ENCODE measurements around the gene ICAM2.

ICAM2 gene

DNA sequence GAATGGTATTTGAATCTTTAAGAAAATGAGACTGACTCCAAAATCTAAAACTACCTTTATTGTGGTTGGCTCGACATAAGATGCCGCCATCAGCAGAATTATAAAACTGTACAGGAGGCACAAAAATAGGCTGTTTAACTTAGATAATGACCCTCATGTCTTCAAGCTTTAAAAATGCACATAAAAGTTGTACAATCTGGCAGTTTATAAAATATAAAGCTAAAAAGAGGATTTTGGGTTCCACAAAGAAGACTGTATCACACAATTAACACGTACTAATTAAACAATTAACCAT, 18.6 kb upstream of the ICAM2 start:
- Histone ChIP-seq H3K79me2 (ENCODE audit: insufficient read depth, low read length) (no peaks in the 10 kb centered on the region), H3K9me2 (replicated peaks; ENCODE audit: insufficient read depth, low read length) (no peaks in the 10 kb centered on the region), H3K27ac (ENCODE audit: low read depth, low read length) (no peak overlapping the region), H3K9ac (ENCODE audit: low read length) (no peak overlapping the region), H3K4me3 (ENCODE audit: insufficient read depth, low read length, poor library complexity, severe bottlenecking) (no peak overlapping the region), H2AFZ (ENCODE audit: low read depth, low read length, severe bottlenecking) (no peak overlapping the region), H4K20me1 (ENCODE audit: low read depth, low read length) (no peaks in the 10 kb centered on the region), H3K4me2 (ENCODE audit: low read depth, low read length, poor library complexity, severe bottlenecking) (no peak overlapping the region), H3K9me3 (ENCODE audit: insufficient read depth, low read length) (no peaks in the 10 kb centered on the region), H3K36me3 (ENCODE audit: low read length) (no peaks in the 10 kb centered on the region), H3F3A (ENCODE audit: insufficient read depth) (no peaks in the 10 kb centered on the region), H3K27me3 (ENCODE audit: low read length) (no peaks in the 10 kb centered on the region)
- TF ChIP-seq, protein P1, sequence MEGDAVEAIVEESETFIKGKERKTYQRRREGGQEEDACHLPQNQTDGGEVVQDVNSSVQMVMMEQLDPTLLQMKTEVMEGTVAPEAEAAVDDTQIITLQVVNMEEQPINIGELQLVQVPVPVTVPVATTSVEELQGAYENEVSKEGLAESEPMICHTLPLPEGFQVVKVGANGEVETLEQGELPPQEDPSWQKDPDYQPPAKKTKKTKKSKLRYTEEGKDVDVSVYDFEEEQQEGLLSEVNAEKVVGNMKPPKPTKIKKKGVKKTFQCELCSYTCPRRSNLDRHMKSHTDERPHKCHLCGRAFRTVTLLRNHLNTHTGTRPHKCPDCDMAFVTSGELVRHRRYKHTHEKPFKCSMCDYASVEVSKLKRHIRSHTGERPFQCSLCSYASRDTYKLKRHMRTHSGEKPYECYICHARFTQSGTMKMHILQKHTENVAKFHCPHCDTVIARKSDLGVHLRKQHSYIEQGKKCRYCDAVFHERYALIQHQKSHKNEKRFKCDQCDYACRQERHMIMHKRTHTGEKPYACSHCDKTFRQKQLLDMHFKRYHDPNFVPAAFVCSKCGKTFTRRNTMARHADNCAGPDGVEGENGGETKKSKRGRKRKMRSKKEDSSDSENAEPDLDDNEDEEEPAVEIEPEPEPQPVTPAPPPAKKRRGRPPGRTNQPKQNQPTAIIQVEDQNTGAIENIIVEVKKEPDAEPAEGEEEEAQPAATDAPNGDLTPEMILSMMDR (IDR thresholded peaks at IDR 0.05; ENCODE audit: insufficient read depth, low read length, poor library complexity, severe bottlenecking), result no peak
- TF ChIP-seq EZH2phosphoT487 (conservative IDR thresholded peaks at IDR 0.05; ENCODE audit: low read length), result no peak

DNA sequence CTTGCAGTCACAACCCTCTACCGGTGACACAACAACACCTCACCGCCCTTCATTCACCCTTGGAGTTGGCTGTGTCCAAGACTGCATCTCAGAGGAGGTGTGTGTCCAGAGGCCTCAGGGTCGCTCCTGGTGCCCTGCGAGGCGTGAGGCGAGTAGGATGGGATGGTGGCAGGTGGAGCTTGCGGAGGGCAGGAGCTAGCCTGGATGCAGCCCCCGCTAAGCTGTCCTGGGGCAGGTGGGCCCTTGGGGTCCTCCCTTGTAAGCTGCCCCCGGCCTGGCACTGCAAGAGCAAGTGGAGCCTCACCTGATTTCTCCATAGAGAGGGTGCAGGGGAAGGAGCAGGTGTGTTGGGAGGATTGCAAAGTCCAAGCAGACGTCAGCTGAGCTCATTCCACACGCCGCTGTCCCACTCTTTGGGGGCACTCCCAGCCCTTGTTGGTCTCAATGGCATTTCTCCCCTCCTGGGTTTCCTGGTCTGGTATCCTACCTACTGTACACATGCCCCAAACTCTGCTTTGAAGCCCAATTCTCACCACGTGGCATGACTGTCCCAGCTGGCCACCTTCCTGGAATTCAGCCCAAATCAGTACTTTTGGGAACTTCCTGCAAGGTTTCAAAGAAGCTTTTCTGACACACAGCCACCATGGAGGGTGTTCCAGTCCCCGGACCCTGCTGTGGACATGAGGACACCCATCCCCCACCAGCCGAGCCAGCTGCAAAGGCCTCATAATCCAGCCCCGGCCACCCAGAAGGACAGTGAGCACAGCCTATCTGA, 18.1 kb upstream of the ICAM2 start:
- no peaks in the 10 kb centered on the region for H3F3A ChIP-seq (ENCODE audit: insufficient read depth)
- no peaks in the 10 kb centered on the region for H3K27me3 ChIP-seq (ENCODE audit: low read length)
- no peak overlapping the region for H3K27ac ChIP-seq (ENCODE audit: low read depth, low read length)
- H3K9ac ChIP-seq (ENCODE audit: low read length), result no peak overlapping the region
- H3K9me3 ChIP-seq (ENCODE audit: insufficient read depth, low read length), result no peaks in the 10 kb centered on the region
- no peaks in the 10 kb centered on the region for H3K36me3 ChIP-seq (ENCODE audit: low read length)
- H4K20me1 ChIP-seq (ENCODE audit: low read depth, low read length), result no peaks in the 10 kb centered on the region
- H3K4me2 ChIP-seq (ENCODE audit: low read depth, low read length, poor library complexity, severe bottlenecking), result no peak overlapping the region
- no peak overlapping the region for H3K4me3 ChIP-seq (ENCODE audit: insufficient read depth, low read length, poor library complexity, severe bottlenecking)
- H3K9me2 ChIP-seq (replicated peaks; ENCODE audit: insufficient read depth, low read length), result no peaks in the 10 kb centered on the region
- no peak for TF ChIP-seq EZH2phosphoT487 (conservative IDR thresholded peaks at IDR 0.05; ENCODE audit: low read length)
- TF ChIP-seq, protein P1 (IDR thresholded peaks at IDR 0.05; ENCODE audit: insufficient read depth, low read length, poor library complexity, severe bottlenecking), result no peak
- no peak overlapping the region for H2AFZ ChIP-seq (ENCODE audit: low read depth, low read length, severe bottlenecking)
- no peaks in the 10 kb centered on the region for H3K79me2 ChIP-seq (ENCODE audit: insufficient read depth, low read length)

DNA sequence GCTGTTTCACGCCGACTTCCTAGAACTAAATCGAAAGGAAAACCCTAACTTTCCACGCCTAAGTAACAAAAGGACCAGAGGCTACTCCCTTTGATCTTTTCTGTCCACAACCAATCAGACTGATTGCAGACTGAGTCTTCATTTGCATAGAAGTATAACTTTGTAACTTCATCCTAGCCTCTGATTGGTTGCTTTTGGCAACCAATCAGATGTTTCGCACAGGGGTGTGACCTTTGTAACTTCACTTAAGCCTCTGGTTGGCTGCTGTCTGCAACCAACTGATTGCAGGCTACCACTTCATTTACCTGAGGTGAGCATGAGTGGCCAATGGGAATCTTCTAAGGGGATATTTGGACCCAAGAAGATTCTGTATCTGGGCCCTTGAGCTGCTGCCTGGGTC, 17.4 kb upstream of the ICAM2 start:
- Histone ChIP-seq H3K9ac (ENCODE audit: low read length) (no peak overlapping the region), H3K4me2 (ENCODE audit: low read depth, low read length, poor library complexity, severe bottlenecking) (no peak overlapping the region), H3K9me3 (ENCODE audit: insufficient read depth, low read length) (no peaks in the 10 kb centered on the region), H3K27ac (ENCODE audit: low read depth, low read length) (no peak overlapping the region), H3K36me3 (ENCODE audit: low read length) (no peaks in the 10 kb centered on the region), H3K4me3 (ENCODE audit: insufficient read depth, low read length, poor library complexity, severe bottlenecking) (no peak overlapping the region), H4K20me1 (ENCODE audit: low read depth, low read length) (no peaks in the 10 kb centered on the region), H3F3A (ENCODE audit: insufficient read depth) (no peaks in the 10 kb centered on the region), H3K9me2 (replicated peaks; ENCODE audit: insufficient read depth, low read length) (no peaks in the 10 kb centered on the region), H3K27me3 (ENCODE audit: low read length) (no peaks in the 10 kb centered on the region), H3K79me2 (ENCODE audit: insufficient read depth, low read length) (no peaks in the 10 kb centered on the region), H2AFZ (ENCODE audit: low read depth, low read length, severe bottlenecking) (no peak overlapping the region)
- TF ChIP-seq, protein P1 (IDR thresholded peaks at IDR 0.05; ENCODE audit: insufficient read depth, low read length, poor library complexity, severe bottlenecking), result no peak
- no peak for TF ChIP-seq EZH2phosphoT487 (conservative IDR thresholded peaks at IDR 0.05; ENCODE audit: low read length)
